GM12892 (cell line): ENCODE data around the gene KCNC1.

Experiments used
- POLR2A ChIP-seq: IDR thresholded peaks from 2 replicates; pipeline ENCODE4 v1.6.1; 2011; ENCODE audit warnings: low read depth, low read length, control low read depth
- TAF1 ChIP-seq: IDR thresholded peaks from 2 replicates; pipeline ENCODE4 v1.6.1; 2011; ENCODE audit warnings: low read depth, mild to moderate bottlenecking, control low read depth, low read length, borderline replicate concordance

DNA sequence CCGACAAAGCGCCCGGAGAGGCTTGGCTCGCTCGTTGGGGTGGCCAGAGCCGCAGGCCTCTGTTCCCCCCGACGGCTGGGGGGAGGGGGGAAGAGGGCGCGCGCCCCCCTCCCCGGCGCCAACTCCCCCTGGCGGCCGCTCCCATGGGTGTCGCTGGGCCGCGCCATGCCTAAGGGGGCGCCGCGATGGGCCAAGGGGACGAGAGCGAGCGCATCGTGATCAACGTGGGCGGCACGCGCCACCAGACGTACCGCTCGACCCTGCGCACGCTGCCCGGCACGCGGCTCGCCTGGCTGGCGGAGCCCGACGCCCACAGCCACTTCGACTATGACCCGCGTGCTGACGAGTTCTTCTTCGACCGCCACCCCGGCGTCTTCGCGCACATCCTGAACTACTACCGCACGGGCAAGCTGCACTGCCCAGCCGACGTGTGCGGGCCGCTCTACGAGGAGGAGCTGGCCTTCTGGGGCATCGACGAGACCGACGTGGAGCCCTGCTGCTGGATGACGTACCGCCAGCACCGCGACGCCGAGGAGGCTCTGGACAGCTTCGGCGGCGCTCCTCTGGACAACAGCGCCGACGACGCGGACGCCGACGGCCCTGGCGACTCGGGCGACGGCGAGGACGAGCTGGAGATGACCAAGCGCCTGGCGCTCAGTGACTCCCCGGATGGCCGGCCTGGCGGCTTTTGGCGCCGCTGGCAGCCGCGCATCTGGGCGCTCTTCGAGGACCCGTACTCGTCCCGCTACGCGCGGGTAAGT is 1.4 kb downstream of the KCNC1 start:
- no peak for TF ChIP-seq TAF1
- TF ChIP-seq POLR2A: no peak
